OCI-LY1 (cell line): ENCODE results near the gene RHEX.

Experiments used
- H2AFZ ChIP-seq: fragments of 200-600 bp; sonication (generic), shearing (Covaris generic); 2 replicates; pipeline ENCODE4 v1.6.0; 2014; ENCODE audit warnings: antibody characterized with exemption, mild to moderate bottlenecking, low read length
- H3F3A ChIP-seq: fragments of 200-600 bp; sonication (generic), shearing (Covaris generic); 2 replicates; pipeline ENCODE4 v1.6.0; 2014; ENCODE audit warnings: mild to moderate bottlenecking, antibody characterized with exemption, low read length, moderate library complexity; ENCODE audit not compliant: insufficient read depth
- H3K27ac ChIP-seq: fragments of 200-600 bp; sonication (generic); 2 replicates; pipeline ENCODE4 v1.5.1; 2014; ENCODE audit warnings: low read length, mixed run types, mild to moderate bottlenecking, low read depth; ENCODE audit not compliant: poor library complexity, severe bottlenecking
- H3K27me3 ChIP-seq: fragments of 200-600 bp; sonication (generic); 2 replicates; pipeline ENCODE4 v1.6.0; 2014; ENCODE audit warnings: antibody characterized with exemption, mild to moderate bottlenecking, low read length, moderate library complexity; ENCODE audit not compliant: insufficient read depth
- H3K36me3 ChIP-seq: fragments of 200-600 bp; sonication (generic); 2 replicates; pipeline ENCODE4 v1.6.1; 2014; ENCODE audit warnings: mild to moderate bottlenecking, antibody characterized with exemption, low read length, moderate library complexity, mixed read lengths; ENCODE audit not compliant: insufficient read depth
- H3K4me1 ChIP-seq: fragments of 200-600 bp; sonication (generic); 2 replicates; pipeline ENCODE4 v1.5.1; 2014; ENCODE audit warnings: mild to moderate bottlenecking, low read length, moderate library complexity; ENCODE audit not compliant: insufficient read depth, severe bottlenecking
- H3K4me2 ChIP-seq: fragments of 200-600 bp; sonication (generic), shearing (Covaris generic); 2 replicates; pipeline ENCODE4 v1.6.1; 2014; ENCODE audit warnings: low read length
- H3K4me3 ChIP-seq: fragments of 200-600 bp; sonication (generic); 2 replicates; pipeline ENCODE4 v1.5.1; 2014; ENCODE audit warnings: low read length, low read depth, mild to moderate bottlenecking, mixed read lengths; ENCODE audit not compliant: poor library complexity, severe bottlenecking
- H3K79me2 ChIP-seq: fragments of 200-600 bp; shearing (Covaris generic); 2 replicates; pipeline ENCODE4 v1.6.1; 2016; ENCODE audit warnings: mixed run types, low read length, mixed read lengths; ENCODE audit not compliant: insufficient read depth
- H3K9ac ChIP-seq: fragments of 200-600 bp; sonication (generic), shearing (Covaris generic); 2 replicates; pipeline ENCODE4 v1.6.1; 2014; ENCODE audit warnings: mild to moderate bottlenecking, low read length, mixed read lengths
- H3K9me2 ChIP-seq: fragments of 200-600 bp; sonication (generic), shearing (Covaris generic); 2 replicates; pipeline ENCODE4 v1.6.1; 2014; ENCODE audit warnings: low read depth, mild to moderate bottlenecking, low read length, mixed read lengths
- H3K9me3 ChIP-seq: fragments of 200-600 bp; shearing (Covaris generic); 2 replicates; pipeline ENCODE4 v1.6.1; 2014; ENCODE audit warnings: low read length, mixed read lengths
- H4K20me1 ChIP-seq: fragments of 200-600 bp; sonication (generic), shearing (Covaris generic); 2 replicates; pipeline ENCODE4 v1.6.0; 2016; ENCODE audit warnings: mild to moderate bottlenecking, low read length; ENCODE audit not compliant: insufficient read depth
- CTCF ChIP-seq: fragments of 200-600 bp; sonication (generic), shearing (Covaris generic); IDR thresholded peaks from 2 replicates; pipeline ENCODE4 v1.5.1; 2017; ENCODE audit warnings: mild to moderate bottlenecking, antibody characterized with exemption, low read length, moderate library complexity, mixed read lengths
- EZH2 ChIP-seq: fragments of 200-600 bp; sonication (generic), shearing (Covaris generic); IDR thresholded peaks from 2 replicates; pipeline ENCODE4 v1.8.0; 2017; ENCODE audit warnings: borderline replicate concordance, mixed run types, mild to moderate bottlenecking, antibody characterized with exemption, low read length, moderate library complexity, mixed read lengths

Gene RHEX

GRCh38 chr1:206135248-206135647 lies 82.3 kb downstream of the RHEX start:
- H4K20me1 ChIP-seq = no peaks in the 10 kb centered on the region
- no peaks in the 10 kb centered on the region for H3K4me1 ChIP-seq

GRCh38 chr1:206136241-206136640 lies 83.3 kb downstream of the RHEX start:
- Histone ChIP-seq H3F3A (no peaks in the 10 kb centered on the region), H3K9me3 (no peaks in the 10 kb centered on the region), H3K4me3 (no peak overlapping the region), H3K36me3 (no peaks in the 10 kb centered on the region), H4K20me1 (no peaks in the 10 kb centered on the region), H3K9me2 (no peaks in the 10 kb centered on the region), H2AFZ (no peak overlapping the region), H3K27me3 (peaks cover 5% of the 10 kb centered on the region; the same call in 1 of the 2 replicates), H3K9ac (no peak overlapping the region), H3K4me1 (no peaks in the 10 kb centered on the region), H3K4me2 (no peak overlapping the region), H3K27ac (no peak overlapping the region), H3K79me2 (no peaks in the 10 kb centered on the region)
- no peak for TF ChIP-seq EZH2
- no peak for TF ChIP-seq CTCF

More at GRCh38 chr1:206135248-206135647, 82.3 kb downstream of the RHEX start:
- Histone ChIP-seq H3K9me3 (no peaks in the 10 kb centered on the region), H3K36me3 (no peaks in the 10 kb centered on the region), H3K79me2 (no peaks in the 10 kb centered on the region), H3K27ac (no peak overlapping the region), H3K9ac (no peak overlapping the region), H3K27me3 (peaks cover 6% of the 10 kb centered on the region; the same call in 1 of the 2 replicates), H3K4me2 (no peak overlapping the region), H3K4me3 (no peak overlapping the region), H2AFZ (no peak overlapping the region), H3F3A (no peaks in the 10 kb centered on the region), H3K9me2 (no peaks in the 10 kb centered on the region)
- TF ChIP-seq CTCF (no peak), EZH2 (no peak)

- Histone ChIP-seq H3K36me3 (no peaks in the 10 kb centered on the region), H3K9me2 (no peaks in the 10 kb centered on the region), H3K27me3 (0 out of 2 replicates have a peak, but pooled peaks cover 3% of the 10 kb centered on the region), H3K4me1 (no peaks in the 10 kb centered on the region), H3K27ac (no peak overlapping the region), H2AFZ (no peak overlapping the region), H3K9ac (no peak overlapping the region), H3K4me2 (no peak overlapping the region), H4K20me1 (no peaks in the 10 kb centered on the region), H3K9me3 (no peaks in the 10 kb centered on the region), H3K79me2 (no peaks in the 10 kb centered on the region), H3K4me3 (no peak overlapping the region), H3F3A (no peaks in the 10 kb centered on the region)
- TF ChIP-seq CTCF (no peak), EZH2 (no peak)
These were observed 89.0 kb downstream of the RHEX start for GRCh38 chr1:206142011-206142410.
